ENCODE results near the gene PAX8. TPM values are rescaled to one million over a fixed set of nuclear protein-coding genes. Genes with fewer than 3 reads are reported as not detected.

Gene PAX8
- total RNA-seq, 1 experiment from 2014 or later, result 2.4 TPM

GRCh38 chr2:113178069-113178746 lies 100.5 kb downstream of the PAX8 start:
- ChIA-PET POLR2A (no interaction called here), CTCF (interaction anchor here (1.1 kb wide), 1 partner anchor 20 kb away, joined by 3 read pairs; no protein-coding TSS in a partner anchor)
- H3K4me3 Mint-ChIP-seq (ENCODE audit: unreplicated experiment), result no peak overlapping the region
- no peaks in the 10 kb centered on the region for H3K9me3 Mint-ChIP-seq (ENCODE audit: unreplicated experiment)
- H3K4me1 Mint-ChIP-seq (ENCODE audit: insufficient read depth, unreplicated experiment), result no peaks in the 10 kb centered on the region
- no peak for TF ChIP-seq CTCF (IDR thresholded peaks at IDR 0.05; ENCODE audit: unreplicated experiment)
- no peak for DNase-seq (ENCODE audit: unreplicated experiment)
- H3K27ac Mint-ChIP-seq (ENCODE audit: low read depth, unreplicated experiment), result no peak overlapping the region
- peaks cover 10% of the 10 kb centered on the region for H3K36me3 Mint-ChIP-seq (ENCODE audit: insufficient read depth, unreplicated experiment)
- no TSS peak for BruUV-seq (replicated peaks)
- H3K27me3 Mint-ChIP-seq (ENCODE audit: insufficient read depth, unreplicated experiment), result no peaks in the 10 kb centered on the region
- intact Hi-C loops (cut with micrococcal nuclease), result no loop called here

- Mint-ChIP-seq H3K9me3 (ENCODE audit: unreplicated experiment) (no peaks in the 10 kb centered on the region), H3K4me3 (ENCODE audit: unreplicated experiment) (no peak overlapping the region), H3K27me3 (ENCODE audit: insufficient read depth, unreplicated experiment) (no peaks in the 10 kb centered on the region), H3K36me3 (ENCODE audit: insufficient read depth, unreplicated experiment) (peaks cover 4% of the 10 kb centered on the region), H3K4me1 (ENCODE audit: insufficient read depth, unreplicated experiment) (no peaks in the 10 kb centered on the region), H3K27ac (ENCODE audit: low read depth, unreplicated experiment) (no peak overlapping the region)
- TF ChIP-seq CTCF (IDR thresholded peaks at IDR 0.05; ENCODE audit: unreplicated experiment), result no peak
- CTCF ChIA-PET, result no interaction called here
- intact Hi-C loops (cut with micrococcal nuclease), result no loop called here
- BruUV-seq (replicated peaks), result no TSS peak
- DNase-seq (ENCODE audit: unreplicated experiment), result no peak
- POLR2A ChIA-PET, result no interaction called here
These were observed 101.9 kb downstream of the PAX8 start for GRCh38 chr2:113176696-113177355.

- H3K4me1 Mint-ChIP-seq (ENCODE audit: insufficient read depth, unreplicated experiment), result no peaks in the 10 kb centered on the region
- peaks cover 4% of the 10 kb centered on the region for H3K36me3 Mint-ChIP-seq (ENCODE audit: insufficient read depth, unreplicated experiment)
- DNase-seq (ENCODE audit: unreplicated experiment), result no peak
- POLR2A ChIA-PET, result no interaction called here
- intact Hi-C loops (cut with micrococcal nuclease), result no loop called here
- no TSS peak for BruUV-seq (replicated peaks)
- no peak overlapping the region for H3K4me3 Mint-ChIP-seq (ENCODE audit: unreplicated experiment)
- TF ChIP-seq CTCF (IDR thresholded peaks at IDR 0.05; ENCODE audit: unreplicated experiment), result no peak
- no peak overlapping the region for H3K27ac Mint-ChIP-seq (ENCODE audit: low read depth, unreplicated experiment)
- H3K9me3 Mint-ChIP-seq (ENCODE audit: unreplicated experiment), result no peaks in the 10 kb centered on the region
- H3K27me3 Mint-ChIP-seq (ENCODE audit: insufficient read depth, unreplicated experiment), result no peaks in the 10 kb centered on the region
- CTCF ChIA-PET, result interaction anchor here (0.7 to 2.1 kb wide), 2 partner anchors 25 to 38 kb away, joined by 3 to 9 read pairs; no protein-coding TSS in a partner anchor
These were observed 102.7 kb downstream of the PAX8 start for GRCh38 chr2:113175736-113176695.
